ENCODE results near the gene GRIP2.

GRCh38 chr3:14542656-14543055 is 2.5 kb upstream of the GRIP2 start:
- TF ChIP-seq EZH2 (IDR thresholded peaks at IDR 0.05; ENCODE audit: borderline replicate concordance, low read length), result no peak
- TF ChIP-seq, protein P1, sequence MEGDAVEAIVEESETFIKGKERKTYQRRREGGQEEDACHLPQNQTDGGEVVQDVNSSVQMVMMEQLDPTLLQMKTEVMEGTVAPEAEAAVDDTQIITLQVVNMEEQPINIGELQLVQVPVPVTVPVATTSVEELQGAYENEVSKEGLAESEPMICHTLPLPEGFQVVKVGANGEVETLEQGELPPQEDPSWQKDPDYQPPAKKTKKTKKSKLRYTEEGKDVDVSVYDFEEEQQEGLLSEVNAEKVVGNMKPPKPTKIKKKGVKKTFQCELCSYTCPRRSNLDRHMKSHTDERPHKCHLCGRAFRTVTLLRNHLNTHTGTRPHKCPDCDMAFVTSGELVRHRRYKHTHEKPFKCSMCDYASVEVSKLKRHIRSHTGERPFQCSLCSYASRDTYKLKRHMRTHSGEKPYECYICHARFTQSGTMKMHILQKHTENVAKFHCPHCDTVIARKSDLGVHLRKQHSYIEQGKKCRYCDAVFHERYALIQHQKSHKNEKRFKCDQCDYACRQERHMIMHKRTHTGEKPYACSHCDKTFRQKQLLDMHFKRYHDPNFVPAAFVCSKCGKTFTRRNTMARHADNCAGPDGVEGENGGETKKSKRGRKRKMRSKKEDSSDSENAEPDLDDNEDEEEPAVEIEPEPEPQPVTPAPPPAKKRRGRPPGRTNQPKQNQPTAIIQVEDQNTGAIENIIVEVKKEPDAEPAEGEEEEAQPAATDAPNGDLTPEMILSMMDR (conservative IDR thresholded peaks at IDR 0.05 in 1 of 2, IDR thresholded peaks at IDR 0.05 in 1 of 2; ENCODE audit: extremely low read depth in 1 of 2, insufficient read depth in 1 of 2, low read depth in 1 of 2, low read length in 2 of 2), result no peak

Data from mammary epithelial cell (primary cell).